CD4-positive, alpha-beta T cell treated with Interleukin-2 at 100 ng/mL for 4 hours (primary cell): ENCODE data around the gene UNC50.
"Not testable (repeated sequence)": the region's sequence is repeated elsewhere in the genome, so short reads cannot be mapped to it uniquely, and the experiment has no call there.

ENCODE experiments used
- DNase-seq: peaks from one replicate; pipeline ENCODE4 v3.0.0-alpha.2; 2020; ENCODE audit warnings: low spot score

The UNC50 gene

GRCh38 chr2:98576666-98577312 is 31.6 kb upstream of the UNC50 start:
- DNase-seq: no peak

GRCh38 chr2:98577313-98577712 is 31.1 kb upstream of the UNC50 start:
- no peak for DNase-seq

- DNase-seq: no peak
Observed at GRCh38 chr2:98578231-98578630, 30.2 kb upstream of the UNC50 start.

- no peak for DNase-seq
Observed at GRCh38 chr2:98579926-98580325, 28.5 kb upstream of the UNC50 start.

- DNase-seq: no peak
Observed at GRCh38 chr2:98580656-98581284, 27.6 kb upstream of the UNC50 start.

- DNase-seq: no peak
Observed at GRCh38 chr2:98582523-98582922, 25.9 kb upstream of the UNC50 start.

- no peak for DNase-seq
Observed at GRCh38 chr2:98583276-98583675, 25.1 kb upstream of the UNC50 start.

GRCh38 chr2:98583816-98584618 is 24.4 kb upstream of the UNC50 start:
- no peak for DNase-seq

GRCh38 chr2:98585386-98585785 is 23.0 kb upstream of the UNC50 start:
- no peak for DNase-seq

GRCh38 chr2:98586551-98587140 is 21.7 kb upstream of the UNC50 start:
- DNase-seq: no peak

GRCh38 chr2:98588880-98589431 is 19.4 kb upstream of the UNC50 start:
- DNase-seq: no peak

GRCh38 chr2:98589489-98589888 is 18.9 kb upstream of the UNC50 start:
- no peak for DNase-seq

- no peak for DNase-seq
Observed at GRCh38 chr2:98592565-98592964, 15.8 kb upstream of the UNC50 start.

- not testable (repeated sequence) for DNase-seq
Observed at GRCh38 chr2:98594665-98595064, 13.7 kb upstream of the UNC50 start.

GRCh38 chr2:98598781-98599428 is 9.5 kb upstream of the UNC50 start:
- no peak for DNase-seq

GRCh38 chr2:98601532-98602132 is 6.8 kb upstream of the UNC50 start:
- DNase-seq: no peak

GRCh38 chr2:98604547-98604946 is 3.8 kb upstream of the UNC50 start:
- DNase-seq: no peak

GRCh38 chr2:98605076-98605475 is 3.3 kb upstream of the UNC50 start:
- no peak for DNase-seq

- no peak for DNase-seq
Observed at GRCh38 chr2:98606431-98606830, 2.0 kb upstream of the UNC50 start.

GRCh38 chr2:98607104-98607503 is 1.3 kb upstream of the UNC50 start:
- DNase-seq: no peak

- DNase-seq: no peak
Observed at GRCh38 chr2:98607741-98608115, 661 bp upstream of the UNC50 start.
